Panc1 (cell line): ENCODE measurements around the gene CACUL1.
A peak's percentile ranks its signal among the peaks of the same experiment; 100 is the strongest.

Experiments used
- TF ChIP-seq, protein P1 (sequence below): fragments of 450-650 bp; IDR thresholded peaks from 2 replicates; pipeline ENCODE4 v1.5.1; 2017; ENCODE audit warnings: mild to moderate bottlenecking
- TF ChIP-seq, protein P2 (sequence below), 2 experiments: IDR thresholded peaks; 2 replicates each; pipeline ENCODE4 v1.6.1; 2011 to 2012; ENCODE audit warnings: low read depth in 2 of 2, control low read depth in 1 of 2, low read length in 1 of 2, mild to moderate bottlenecking in 1 of 2, moderate library complexity in 1 of 2; ENCODE audit not compliant: insufficient read depth in 1 of 2

DNA sequence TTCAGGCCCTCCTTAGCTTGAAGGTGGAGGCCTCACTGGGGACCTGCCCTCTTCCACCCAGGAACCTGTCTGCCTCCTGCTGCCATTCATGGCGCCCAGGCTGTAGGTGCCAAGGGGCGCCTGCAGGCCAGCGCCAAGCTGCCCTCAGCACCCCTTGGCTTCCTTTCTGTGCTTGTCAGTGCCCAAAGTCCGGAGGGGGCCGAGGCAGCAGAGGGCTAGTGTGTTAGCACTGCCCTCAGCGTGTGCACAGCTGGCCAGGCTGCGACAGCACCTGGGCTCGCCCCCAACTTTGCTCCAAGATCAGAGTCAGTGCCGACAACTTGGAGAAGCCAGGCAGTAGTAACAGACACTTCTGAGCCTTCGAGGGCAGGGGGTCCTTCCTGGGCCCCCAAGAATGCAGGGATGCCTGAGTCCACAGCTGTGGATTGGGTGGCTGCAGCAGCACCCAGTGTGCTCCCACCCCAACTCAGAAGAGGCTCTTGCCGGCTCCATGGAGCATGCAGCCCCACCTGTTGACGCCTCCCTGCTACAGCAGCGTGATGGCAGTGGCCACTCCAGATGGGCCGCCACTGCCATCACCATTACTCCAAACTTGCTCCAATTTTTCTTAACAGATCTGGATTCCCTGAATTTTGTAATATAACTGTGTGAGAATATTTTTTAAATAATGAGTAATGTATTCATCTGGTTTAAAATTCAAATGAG, 41.7 kb downstream of the CACUL1 start:
- TF ChIP-seq, protein P1, sequence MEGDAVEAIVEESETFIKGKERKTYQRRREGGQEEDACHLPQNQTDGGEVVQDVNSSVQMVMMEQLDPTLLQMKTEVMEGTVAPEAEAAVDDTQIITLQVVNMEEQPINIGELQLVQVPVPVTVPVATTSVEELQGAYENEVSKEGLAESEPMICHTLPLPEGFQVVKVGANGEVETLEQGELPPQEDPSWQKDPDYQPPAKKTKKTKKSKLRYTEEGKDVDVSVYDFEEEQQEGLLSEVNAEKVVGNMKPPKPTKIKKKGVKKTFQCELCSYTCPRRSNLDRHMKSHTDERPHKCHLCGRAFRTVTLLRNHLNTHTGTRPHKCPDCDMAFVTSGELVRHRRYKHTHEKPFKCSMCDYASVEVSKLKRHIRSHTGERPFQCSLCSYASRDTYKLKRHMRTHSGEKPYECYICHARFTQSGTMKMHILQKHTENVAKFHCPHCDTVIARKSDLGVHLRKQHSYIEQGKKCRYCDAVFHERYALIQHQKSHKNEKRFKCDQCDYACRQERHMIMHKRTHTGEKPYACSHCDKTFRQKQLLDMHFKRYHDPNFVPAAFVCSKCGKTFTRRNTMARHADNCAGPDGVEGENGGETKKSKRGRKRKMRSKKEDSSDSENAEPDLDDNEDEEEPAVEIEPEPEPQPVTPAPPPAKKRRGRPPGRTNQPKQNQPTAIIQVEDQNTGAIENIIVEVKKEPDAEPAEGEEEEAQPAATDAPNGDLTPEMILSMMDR = peak; percentile 54
- TF ChIP-seq, protein P2, sequence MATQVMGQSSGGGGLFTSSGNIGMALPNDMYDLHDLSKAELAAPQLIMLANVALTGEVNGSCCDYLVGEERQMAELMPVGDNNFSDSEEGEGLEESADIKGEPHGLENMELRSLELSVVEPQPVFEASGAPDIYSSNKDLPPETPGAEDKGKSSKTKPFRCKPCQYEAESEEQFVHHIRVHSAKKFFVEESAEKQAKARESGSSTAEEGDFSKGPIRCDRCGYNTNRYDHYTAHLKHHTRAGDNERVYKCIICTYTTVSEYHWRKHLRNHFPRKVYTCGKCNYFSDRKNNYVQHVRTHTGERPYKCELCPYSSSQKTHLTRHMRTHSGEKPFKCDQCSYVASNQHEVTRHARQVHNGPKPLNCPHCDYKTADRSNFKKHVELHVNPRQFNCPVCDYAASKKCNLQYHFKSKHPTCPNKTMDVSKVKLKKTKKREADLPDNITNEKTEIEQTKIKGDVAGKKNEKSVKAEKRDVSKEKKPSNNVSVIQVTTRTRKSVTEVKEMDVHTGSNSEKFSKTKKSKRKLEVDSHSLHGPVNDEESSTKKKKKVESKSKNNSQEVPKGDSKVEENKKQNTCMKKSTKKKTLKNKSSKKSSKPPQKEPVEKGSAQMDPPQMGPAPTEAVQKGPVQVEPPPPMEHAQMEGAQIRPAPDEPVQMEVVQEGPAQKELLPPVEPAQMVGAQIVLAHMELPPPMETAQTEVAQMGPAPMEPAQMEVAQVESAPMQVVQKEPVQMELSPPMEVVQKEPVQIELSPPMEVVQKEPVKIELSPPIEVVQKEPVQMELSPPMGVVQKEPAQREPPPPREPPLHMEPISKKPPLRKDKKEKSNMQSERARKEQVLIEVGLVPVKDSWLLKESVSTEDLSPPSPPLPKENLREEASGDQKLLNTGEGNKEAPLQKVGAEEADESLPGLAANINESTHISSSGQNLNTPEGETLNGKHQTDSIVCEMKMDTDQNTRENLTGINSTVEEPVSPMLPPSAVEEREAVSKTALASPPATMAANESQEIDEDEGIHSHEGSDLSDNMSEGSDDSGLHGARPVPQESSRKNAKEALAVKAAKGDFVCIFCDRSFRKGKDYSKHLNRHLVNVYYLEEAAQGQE (IDR thresholded peaks at IDR 0.05; ENCODE audit: insufficient read depth in 1 of 2, low read depth in 2 of 2, low read length in 1 of 2) = no peak
